K562 (cell line): ENCODE results near the gene TMEM138. TPM values are rescaled to one million over a fixed set of nuclear protein-coding genes. Genes with fewer than 3 reads are reported as not detected.

ENCODE experiments used
- ARID3B ChIP-seq: fragments of 250-450 bp; sonication (Bioruptor Pico); IDR thresholded peaks from 2 replicates; pipeline ENCODE4 v1.4.0; 2020; ENCODE audit warnings: borderline replicate concordance
- CUX1 ChIP-seq: fragments of 200-800 bp; sonication (Bioruptor generic); IDR thresholded peaks from 2 replicates; pipeline ENCODE4 v1.6.1; 2016; ENCODE audit warnings: missing genetic modification characterization, missing compliant biosample characterization
- GABPA ChIP-seq: fragments of 200-800 bp; sonication (Bioruptor generic); conservative IDR thresholded peaks from 2 replicates; pipeline ENCODE4 v1.6.1; 2016; ENCODE audit warnings: low read depth, missing genetic modification characterization, missing compliant biosample characterization
- MTA3 ChIP-seq: fragments of 450-650 bp; formaldehyde crosslinking; IDR thresholded peaks from 2 replicates; pipeline ENCODE4 v1.6.1; 2017; ENCODE audit warnings: mild to moderate bottlenecking, borderline replicate concordance
- ZBED1 ChIP-seq: IDR thresholded peaks from 2 replicates; pipeline ENCODE4 v1.6.1; 2014
- polyA plus RNA-seq, 8 experiments: library from polyadenylated mRNA; depleted of rRNA in 4 of 8; stranded (reverse) in 5 of 8; unstranded in 3 of 8; fragments of >200 nt; fragmentation: Nextera tagmentation in 2 of 8; fragmentation: Illumina TruSeq in 1 of 8; extraction: Ambion mirVana in 2 of 8; extraction: Trizol in 1 of 8; gene quantifications; 2 replicates each; pipeline versions ENCODE4 v1.2.1 to v1.2.3, GENCODE V29; 2011 to 2014; ENCODE audit warnings: inconsistent platforms in 1 of 8, missing spikeins in 1 of 8
- total RNA-seq, 7 experiments: library from RNA; depleted of rRNA in 6 of 7; stranded (reverse); fragments of >200 nt in 6 of 7; fragmentation: Illumina TruSeq in 2 of 7; extraction: Trizol in 2 of 7; gene quantifications; 2 replicates each; pipeline versions ENCODE4 v1.2.1 to v1.2.3, GENCODE V29; 2011 to 2021; ENCODE audit warnings: low replicate concordance in 1 of 7

Gene TMEM138
- total and polyA plus RNA-seq, 9 of the 15 experiments (the other 6 are each of a cell fraction or from before 2014, with no cell fraction given) = 23.2 to 168 (median 63.1) TPM

- no peak for TF ChIP-seq GABPA
- TF ChIP-seq ARID3B (CRISPR knock-in tag) = no peak
- no peak for TF ChIP-seq MTA3
- no peak for TF ChIP-seq ZBED1
- TF ChIP-seq CUX1 (CRISPR knock-in tag) = no peak
Measured at GRCh38 chr11:61413496-61413895, 51.3 kb downstream of the TMEM138 start (continued).
